ENCODE measurements around the gene ADAMTS4.

DNA sequence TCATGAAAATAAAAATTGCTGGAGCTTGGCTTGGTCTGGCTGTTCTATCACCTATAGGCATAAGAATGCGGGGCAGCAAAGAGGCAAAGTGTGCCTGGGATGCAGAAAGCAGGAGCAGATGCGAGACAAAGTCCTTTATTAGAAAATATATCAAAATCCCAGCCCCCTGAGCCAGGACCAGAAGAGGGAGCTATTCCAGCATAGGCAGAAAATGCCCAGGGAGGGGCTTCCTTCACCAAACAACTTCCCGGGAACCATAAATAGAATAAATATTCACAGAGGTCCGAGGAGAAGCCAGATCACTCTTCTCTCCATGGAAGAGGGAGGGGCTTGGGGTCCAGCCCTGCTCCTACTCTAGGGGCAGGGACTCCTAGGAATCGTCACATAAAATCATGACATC lies 27.7 kb downstream of the ADAMTS4 start:
- TF ChIP-seq, protein P1, sequence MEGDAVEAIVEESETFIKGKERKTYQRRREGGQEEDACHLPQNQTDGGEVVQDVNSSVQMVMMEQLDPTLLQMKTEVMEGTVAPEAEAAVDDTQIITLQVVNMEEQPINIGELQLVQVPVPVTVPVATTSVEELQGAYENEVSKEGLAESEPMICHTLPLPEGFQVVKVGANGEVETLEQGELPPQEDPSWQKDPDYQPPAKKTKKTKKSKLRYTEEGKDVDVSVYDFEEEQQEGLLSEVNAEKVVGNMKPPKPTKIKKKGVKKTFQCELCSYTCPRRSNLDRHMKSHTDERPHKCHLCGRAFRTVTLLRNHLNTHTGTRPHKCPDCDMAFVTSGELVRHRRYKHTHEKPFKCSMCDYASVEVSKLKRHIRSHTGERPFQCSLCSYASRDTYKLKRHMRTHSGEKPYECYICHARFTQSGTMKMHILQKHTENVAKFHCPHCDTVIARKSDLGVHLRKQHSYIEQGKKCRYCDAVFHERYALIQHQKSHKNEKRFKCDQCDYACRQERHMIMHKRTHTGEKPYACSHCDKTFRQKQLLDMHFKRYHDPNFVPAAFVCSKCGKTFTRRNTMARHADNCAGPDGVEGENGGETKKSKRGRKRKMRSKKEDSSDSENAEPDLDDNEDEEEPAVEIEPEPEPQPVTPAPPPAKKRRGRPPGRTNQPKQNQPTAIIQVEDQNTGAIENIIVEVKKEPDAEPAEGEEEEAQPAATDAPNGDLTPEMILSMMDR (IDR thresholded peaks at IDR 0.05; ENCODE audit: low read depth, low read length): peak; percentile 28
- no peak for TF ChIP-seq EZH2phosphoT487 (IDR thresholded peaks at IDR 0.05; ENCODE audit: low read depth)

Data from OCI-LY3 (cell line).